Measurements from ENCODE around the gene SORCS1.

DNA sequence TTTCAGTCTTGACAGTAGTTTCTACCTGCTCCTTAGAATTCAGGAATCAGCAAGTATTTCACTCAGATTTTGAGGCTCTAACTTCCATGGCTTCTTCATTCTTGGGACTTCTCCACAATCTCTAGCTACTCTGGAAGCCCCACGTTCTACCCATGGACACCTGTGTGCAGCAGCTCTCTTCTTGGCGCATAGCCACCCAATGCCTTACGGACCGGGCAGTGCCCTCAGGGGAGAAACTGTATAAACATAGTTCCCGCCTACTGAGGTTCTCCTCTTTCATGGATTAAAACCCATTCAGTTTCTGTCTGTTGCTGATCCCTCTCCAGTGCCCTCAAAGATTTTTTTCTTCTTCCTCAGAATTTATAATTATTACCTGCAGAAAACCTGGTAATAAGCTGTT is 177.1 kb downstream of the SORCS1 start:
- TF ChIP-seq, protein P1, sequence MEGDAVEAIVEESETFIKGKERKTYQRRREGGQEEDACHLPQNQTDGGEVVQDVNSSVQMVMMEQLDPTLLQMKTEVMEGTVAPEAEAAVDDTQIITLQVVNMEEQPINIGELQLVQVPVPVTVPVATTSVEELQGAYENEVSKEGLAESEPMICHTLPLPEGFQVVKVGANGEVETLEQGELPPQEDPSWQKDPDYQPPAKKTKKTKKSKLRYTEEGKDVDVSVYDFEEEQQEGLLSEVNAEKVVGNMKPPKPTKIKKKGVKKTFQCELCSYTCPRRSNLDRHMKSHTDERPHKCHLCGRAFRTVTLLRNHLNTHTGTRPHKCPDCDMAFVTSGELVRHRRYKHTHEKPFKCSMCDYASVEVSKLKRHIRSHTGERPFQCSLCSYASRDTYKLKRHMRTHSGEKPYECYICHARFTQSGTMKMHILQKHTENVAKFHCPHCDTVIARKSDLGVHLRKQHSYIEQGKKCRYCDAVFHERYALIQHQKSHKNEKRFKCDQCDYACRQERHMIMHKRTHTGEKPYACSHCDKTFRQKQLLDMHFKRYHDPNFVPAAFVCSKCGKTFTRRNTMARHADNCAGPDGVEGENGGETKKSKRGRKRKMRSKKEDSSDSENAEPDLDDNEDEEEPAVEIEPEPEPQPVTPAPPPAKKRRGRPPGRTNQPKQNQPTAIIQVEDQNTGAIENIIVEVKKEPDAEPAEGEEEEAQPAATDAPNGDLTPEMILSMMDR (IDR thresholded peaks at IDR 0.05), result no peak
- no peak for TF ChIP-seq POLR2A (IDR thresholded peaks at IDR 0.05)
